Measurements from ENCODE around the gene FOXD1. TPM values are rescaled to one million over a fixed set of nuclear protein-coding genes. Genes with fewer than 3 reads are reported as not detected.
"Not testable (repeated sequence)": the region's sequence is repeated elsewhere in the genome, so short reads cannot be mapped to it uniquely, and the experiment has no call there.

FOXD1 gene
- total RNA-seq, 1 donor from 2014 or later: 0.74 TPM

- H3K4me1 ChIP-seq: peaks cover 5% of the 10 kb centered on the region
- DNase-seq: no peak
- no peak overlapping the region for H3K27ac ChIP-seq
- intact Hi-C loops (cut with DNase I): no loop called here
- H3K36me3 ChIP-seq: no peaks in the 10 kb centered on the region
- H3K27me3 ChIP-seq (ENCODE audit: low read depth): peaks cover 6% of the 10 kb centered on the region
- ATAC-seq: no peak
- H3K4me3 ChIP-seq: no peak overlapping the region
- TF ChIP-seq CTCF (IDR thresholded peaks at IDR 0.05): no peak
- H3K9me3 ChIP-seq: no peaks in the 10 kb centered on the region
Measured at GRCh38 chr5:73493421-73493820, 44.8 kb upstream of the FOXD1 start.

- Histone ChIP-seq H3K36me3 (no peaks in the 10 kb centered on the region), H3K27ac (no peak overlapping the region), H3K9me3 (no peaks in the 10 kb centered on the region), H3K27me3 (ENCODE audit: low read depth) (peaks cover 7% of the 10 kb centered on the region), H3K4me3 (no peak overlapping the region), H3K4me1 (no peaks in the 10 kb centered on the region)
- intact Hi-C loops (cut with DNase I): no loop called here
- no peak for TF ChIP-seq CTCF (IDR thresholded peaks at IDR 0.05)
- no peak for DNase-seq
- no peak for ATAC-seq
Measured at GRCh38 chr5:73491155-73491554, 42.6 kb upstream of the FOXD1 start.

- Histone ChIP-seq H3K36me3 (no peaks in the 10 kb centered on the region), H3K9me3 (no peaks in the 10 kb centered on the region), H3K4me1 (no peaks in the 10 kb centered on the region), H3K27me3 (ENCODE audit: low read depth) (peaks cover 7% of the 10 kb centered on the region), H3K27ac (no peak overlapping the region), H3K4me3 (no peak overlapping the region)
- intact Hi-C loops (cut with DNase I): no loop called here
- ATAC-seq: no peak
- no peak for TF ChIP-seq CTCF (IDR thresholded peaks at IDR 0.05)
- no peak for DNase-seq
Measured at GRCh38 chr5:73490088-73490487, 41.5 kb upstream of the FOXD1 start.

GRCh38 chr5:73488806-73489205, 40.2 kb upstream of the FOXD1 start:
- H3K4me1 ChIP-seq: no peaks in the 10 kb centered on the region
- no peaks in the 10 kb centered on the region for H3K9me3 ChIP-seq
- no peak overlapping the region for H3K27ac ChIP-seq
- H3K27me3 ChIP-seq (ENCODE audit: low read depth): peaks cover 7% of the 10 kb centered on the region
- TF ChIP-seq CTCF (IDR thresholded peaks at IDR 0.05): no peak
- no peak for DNase-seq
- no peaks in the 10 kb centered on the region for H3K36me3 ChIP-seq
- intact Hi-C loops (cut with DNase I): no loop called here
- H3K4me3 ChIP-seq: no peak overlapping the region
- ATAC-seq: no peak

- no peak overlapping the region for H3K27ac ChIP-seq
- peaks cover 7% of the 10 kb centered on the region for H3K27me3 ChIP-seq (ENCODE audit: low read depth)
- no peaks in the 10 kb centered on the region for H3K36me3 ChIP-seq
- no peak overlapping the region for H3K4me3 ChIP-seq
- no peak for TF ChIP-seq CTCF (IDR thresholded peaks at IDR 0.05)
- no peak for ATAC-seq
- intact Hi-C loops (cut with DNase I): no loop called here
- no peaks in the 10 kb centered on the region for H3K9me3 ChIP-seq
- H3K4me1 ChIP-seq: no peaks in the 10 kb centered on the region
- no peak for DNase-seq
Measured at GRCh38 chr5:73487815-73488214, 39.2 kb upstream of the FOXD1 start.

GRCh38 chr5:73487257-73487656, 38.7 kb upstream of the FOXD1 start:
- H3K9me3 ChIP-seq; H3K27ac ChIP-seq; intact Hi-C loops (cut with DNase I); H3K27me3 ChIP-seq (ENCODE audit: low read depth); H3K4me1 ChIP-seq; H3K36me3 ChIP-seq; ATAC-seq; H3K4me3 ChIP-seq; DNase-seq: not testable (repeated sequence)

Measured in lower lobe of right lung (tissue), 2 donors.